ENCODE measurements around the gene SLIT3. TPM values are rescaled to one million over a fixed set of nuclear protein-coding genes. Genes with fewer than 3 reads are reported as not detected.

SLIT3 gene
- total and polyA plus RNA-seq, 2 donors = 64.7 to 109 TPM

GRCh38 chr5:169291877-169292276 is 9.1 kb downstream of the SLIT3 start:
- no peak for DNase-seq (ENCODE audit: extremely low spot score)
- Histone ChIP-seq H3K4me3 (ENCODE audit: low read depth, low read length) (no peak overlapping the region), H3K27ac (ENCODE audit: low read depth) (no peak overlapping the region), H3K36me3 (ENCODE audit: insufficient read depth) (no peaks in the 10 kb centered on the region), H3K4me1 (ENCODE audit: insufficient read depth) (no peaks in the 10 kb centered on the region)
- 88% methylated on average over 4 of the region's 4 CpGs for WGBS

- Histone ChIP-seq H3K4me3 (ENCODE audit: low read depth, low read length) (no peak overlapping the region), H3K4me1 (ENCODE audit: insufficient read depth) (no peaks in the 10 kb centered on the region), H3K27ac (ENCODE audit: low read depth) (no peak overlapping the region), H3K36me3 (ENCODE audit: insufficient read depth) (no peaks in the 10 kb centered on the region)
- WGBS = 50% methylated on average over 6 of the region's 6 CpGs
- no peak for DNase-seq (ENCODE audit: extremely low spot score)
Observed at GRCh38 chr5:169290895-169291294, 10.0 kb downstream of the SLIT3 start.

- no peak overlapping the region for H3K4me3 ChIP-seq (ENCODE audit: low read depth, low read length)
- H3K36me3 ChIP-seq (ENCODE audit: insufficient read depth) = no peaks in the 10 kb centered on the region
- WGBS = 55% methylated on average over 2 of the region's 2 CpGs
- DNase-seq (ENCODE audit: extremely low spot score) = no peak
- no peaks in the 10 kb centered on the region for H3K4me1 ChIP-seq (ENCODE audit: insufficient read depth)
- no peak overlapping the region for H3K27ac ChIP-seq (ENCODE audit: low read depth)
Observed at GRCh38 chr5:169289520-169289919, 11.4 kb downstream of the SLIT3 start.

GRCh38 chr5:169288066-169288930 is 12.6 kb downstream of the SLIT3 start:
- 23% methylated on average over 1 of the region's 1 CpG for WGBS
- no peaks in the 10 kb centered on the region for H3K4me1 ChIP-seq (ENCODE audit: insufficient read depth)
- H3K4me3 ChIP-seq (ENCODE audit: low read depth, low read length) = no peak overlapping the region
- H3K36me3 ChIP-seq (ENCODE audit: insufficient read depth) = no peaks in the 10 kb centered on the region
- no peak for DNase-seq (ENCODE audit: extremely low spot score)
- no peak overlapping the region for H3K27ac ChIP-seq (ENCODE audit: low read depth)

GRCh38 chr5:169287529-169287928 is 13.4 kb downstream of the SLIT3 start:
- Histone ChIP-seq H3K4me1 (ENCODE audit: insufficient read depth) (no peaks in the 10 kb centered on the region), H3K4me3 (ENCODE audit: low read depth, low read length) (no peak overlapping the region), H3K36me3 (ENCODE audit: insufficient read depth) (no peaks in the 10 kb centered on the region), H3K27ac (ENCODE audit: low read depth) (no peak overlapping the region)
- DNase-seq (ENCODE audit: extremely low spot score) = no peak
- WGBS = 51% methylated on average over 4 of the region's 4 CpGs

- Histone ChIP-seq H3K4me3 (ENCODE audit: low read depth, low read length) (no peak overlapping the region), H3K4me1 (ENCODE audit: insufficient read depth) (no peaks in the 10 kb centered on the region), H3K36me3 (ENCODE audit: insufficient read depth) (no peaks in the 10 kb centered on the region), H3K27ac (ENCODE audit: low read depth) (no peak overlapping the region)
- WGBS = 56% methylated on average over 11 of the region's 11 CpGs
- DNase-seq (ENCODE audit: extremely low spot score) = no peak
Observed at GRCh38 chr5:169286572-169287300, 14.2 kb downstream of the SLIT3 start.

- DNase-seq (ENCODE audit: extremely low spot score) = no peak
- 76% methylated on average over 6 of the region's 6 CpGs for WGBS
- no peak overlapping the region for H3K4me3 ChIP-seq (ENCODE audit: low read depth, low read length)
- H3K36me3 ChIP-seq (ENCODE audit: insufficient read depth) = no peaks in the 10 kb centered on the region
- no peak overlapping the region for H3K27ac ChIP-seq (ENCODE audit: low read depth)
- H3K4me1 ChIP-seq (ENCODE audit: insufficient read depth) = no peaks in the 10 kb centered on the region
Observed at GRCh38 chr5:169283887-169284286, 17.1 kb downstream of the SLIT3 start.

GRCh38 chr5:169281625-169282024 is 19.3 kb downstream of the SLIT3 start:
- no peak overlapping the region for H3K27ac ChIP-seq (ENCODE audit: low read depth)
- WGBS = 87% methylated on average over 1 of the region's 1 CpG

GRCh38 chr5:169280696-169281095 is 20.2 kb downstream of the SLIT3 start:
- no peak for DNase-seq (ENCODE audit: extremely low spot score)
- Histone ChIP-seq H3K27ac (ENCODE audit: low read depth) (no peak overlapping the region), H3K4me1 (ENCODE audit: insufficient read depth) (no peaks in the 10 kb centered on the region), H3K4me3 (ENCODE audit: low read depth, low read length) (no peak overlapping the region), H3K36me3 (ENCODE audit: insufficient read depth) (no peaks in the 10 kb centered on the region)
- WGBS = 77% methylated on average over 3 of the region's 3 CpGs

More at GRCh38 chr5:169281625-169282024, 19.3 kb downstream of the SLIT3 start:
- Histone ChIP-seq H3K4me3 (ENCODE audit: low read depth, low read length) (no peak overlapping the region), H3K36me3 (ENCODE audit: insufficient read depth) (no peaks in the 10 kb centered on the region), H3K4me1 (ENCODE audit: insufficient read depth) (no peaks in the 10 kb centered on the region)
- DNase-seq (ENCODE audit: extremely low spot score) = no peak

- Histone ChIP-seq H3K4me3 (ENCODE audit: low read depth, low read length) (no peak overlapping the region), H3K4me1 (ENCODE audit: insufficient read depth) (no peaks in the 10 kb centered on the region), H3K36me3 (ENCODE audit: insufficient read depth) (no peaks in the 10 kb centered on the region), H3K27ac (ENCODE audit: low read depth) (no peak overlapping the region)
- WGBS = 43% methylated on average over 4 of the region's 4 CpGs
- no peak for DNase-seq (ENCODE audit: extremely low spot score)
Observed at GRCh38 chr5:169280286-169280685, 20.7 kb downstream of the SLIT3 start.

GRCh38 chr5:169279125-169279524 is 21.8 kb downstream of the SLIT3 start:
- WGBS = 98% methylated on average over 2 of the region's 2 CpGs
- DNase-seq (ENCODE audit: extremely low spot score) = no peak
- Histone ChIP-seq H3K4me3 (ENCODE audit: low read depth, low read length) (no peak overlapping the region), H3K27ac (ENCODE audit: low read depth) (no peak overlapping the region), H3K4me1 (ENCODE audit: insufficient read depth) (no peaks in the 10 kb centered on the region), H3K36me3 (ENCODE audit: insufficient read depth) (no peaks in the 10 kb centered on the region)

- Histone ChIP-seq H3K27ac (ENCODE audit: low read depth) (no peak overlapping the region), H3K4me3 (ENCODE audit: low read depth, low read length) (no peak overlapping the region), H3K4me1 (ENCODE audit: insufficient read depth) (no peaks in the 10 kb centered on the region), H3K36me3 (ENCODE audit: insufficient read depth) (no peaks in the 10 kb centered on the region)
- no peak for DNase-seq (ENCODE audit: extremely low spot score)
- WGBS = over 99% methylated on average over 2 of the region's 2 CpGs
Observed at GRCh38 chr5:169273881-169274280, 27.1 kb downstream of the SLIT3 start.

- no peaks in the 10 kb centered on the region for H3K36me3 ChIP-seq (ENCODE audit: insufficient read depth)
- no peak overlapping the region for H3K4me3 ChIP-seq (ENCODE audit: low read depth, low read length)
- DNase-seq (ENCODE audit: extremely low spot score) = no peak
- 85% methylated on average over 1 of the region's 1 CpG for WGBS
- H3K27ac ChIP-seq (ENCODE audit: low read depth) = no peak overlapping the region
- no peaks in the 10 kb centered on the region for H3K4me1 ChIP-seq (ENCODE audit: insufficient read depth)
Observed at GRCh38 chr5:169273451-169273850, 27.5 kb downstream of the SLIT3 start.

Measured in urinary bladder (tissue), 4 donors.